HEK293 (cell line): ENCODE results near the gene FAM167B.
A peak's percentile ranks its signal among the peaks of the same experiment; 100 is the strongest.

Experiments
- KLF1 ChIP-seq: fragments of 450-650 bp; formaldehyde crosslinking; IDR thresholded peaks from 2 replicates; pipeline ENCODE4 v1.5.1; 2016; ENCODE audit warnings: missing biosample characterization, missing genetic modification characterization
- OVOL3 ChIP-seq: fragments of 450-650 bp; formaldehyde crosslinking; IDR thresholded peaks from 2 replicates; pipeline ENCODE4 v1.5.1; 2016; ENCODE audit warnings: missing biosample characterization, missing genetic modification characterization
- SP3 ChIP-seq: fragments of 450-650 bp; formaldehyde crosslinking; IDR thresholded peaks from 2 replicates; pipeline ENCODE4 v1.5.1; 2016; ENCODE audit warnings: missing biosample characterization, missing genetic modification characterization
- ZBTB20 ChIP-seq: fragments of 450-650 bp; formaldehyde crosslinking; IDR thresholded peaks from 2 replicates; pipeline ENCODE4 v1.5.1; 2016; ENCODE audit warnings: missing biosample characterization, missing genetic modification characterization
- ZBTB7A ChIP-seq: fragments of 450-650 bp; formaldehyde crosslinking; IDR thresholded peaks from 2 replicates; pipeline ENCODE4 v1.5.1; 2016; ENCODE audit warnings: low read depth, missing biosample characterization, missing genetic modification characterization
- ZBTB8A ChIP-seq: fragments of 450-650 bp; formaldehyde crosslinking; IDR thresholded peaks from 2 replicates; pipeline ENCODE4 v1.5.1; 2016; ENCODE audit warnings: missing biosample characterization, missing genetic modification characterization
- ZIC2 ChIP-seq: fragments of 450-650 bp; formaldehyde crosslinking; IDR thresholded peaks from 2 replicates; pipeline ENCODE4 v1.5.1; 2016; ENCODE audit warnings: missing biosample characterization, missing genetic modification characterization
- ZNF248 ChIP-seq: fragments of 450-650 bp; formaldehyde crosslinking; IDR thresholded peaks from 2 replicates; pipeline ENCODE4 v1.5.1; 2017; ENCODE audit warnings: missing biosample characterization, missing genetic modification characterization
- ZNF324 ChIP-seq: fragments of 450-650 bp; formaldehyde crosslinking; IDR thresholded peaks from 2 replicates; pipeline ENCODE4 v1.5.1; 2016; ENCODE audit warnings: missing biosample characterization, missing genetic modification characterization
- ZNF335 ChIP-seq: fragments of 450-650 bp; formaldehyde crosslinking; conservative IDR thresholded peaks from 2 replicates; pipeline ENCODE4 v1.5.1; 2016; ENCODE audit warnings: missing biosample characterization, missing genetic modification characterization
- ZNF394 ChIP-seq: fragments of 450-650 bp; formaldehyde crosslinking; IDR thresholded peaks from 2 replicates; pipeline ENCODE4 v1.5.1; 2016; ENCODE audit warnings: missing biosample characterization, missing genetic modification characterization, mild to moderate bottlenecking, moderate library complexity, borderline replicate concordance
- ZNF423 ChIP-seq: fragments of 450-650 bp; formaldehyde crosslinking; IDR thresholded peaks from 2 replicates; pipeline ENCODE4 v1.5.1; 2016; ENCODE audit warnings: missing biosample characterization, missing genetic modification characterization
- ZNF530 ChIP-seq: fragments of 450-650 bp; formaldehyde crosslinking; IDR thresholded peaks from 2 replicates; pipeline ENCODE4 v1.5.1; 2016; ENCODE audit warnings: low read depth, missing biosample characterization, missing genetic modification characterization
- ZNF560 ChIP-seq: fragments of 450-650 bp; formaldehyde crosslinking; IDR thresholded peaks from 2 replicates; pipeline ENCODE4 v1.5.1; 2017; ENCODE audit warnings: missing biosample characterization, missing genetic modification characterization, borderline replicate concordance
- ZNF626 ChIP-seq: fragments of 450-650 bp; sonication (Bioruptor Pico); formaldehyde crosslinking; IDR thresholded peaks from 2 replicates; pipeline ENCODE4 v1.5.1; 2018; ENCODE audit warnings: missing biosample characterization, missing genetic modification characterization, inconsistent platforms
- ZNF658 ChIP-seq: fragments of 450-650 bp; formaldehyde crosslinking; IDR thresholded peaks from 2 replicates; pipeline ENCODE4; 2016; ENCODE audit warnings: missing biosample characterization, missing genetic modification characterization
- ZNF664 ChIP-seq: fragments of 450-650 bp; formaldehyde crosslinking; IDR thresholded peaks from 2 replicates; pipeline ENCODE4 v1.5.1; 2016; ENCODE audit warnings: missing biosample characterization, missing genetic modification characterization
- ZNF830 ChIP-seq: fragments of 450-650 bp; IDR thresholded peaks from 2 replicates; pipeline ENCODE4 v1.5.0; 2018; ENCODE audit warnings: missing biosample characterization, missing genetic modification characterization, low read depth, mild to moderate bottlenecking, moderate library complexity
- ZSCAN30 ChIP-seq: fragments of 450-650 bp; IDR thresholded peaks from 2 replicates; pipeline ENCODE4 v1.5.1; 2018; ENCODE audit warnings: missing biosample characterization, mild to moderate bottlenecking, missing genetic modification characterization, moderate library complexity
- TF ChIP-seq, protein P1 (sequence below): fragments of 450-650 bp; formaldehyde crosslinking; IDR thresholded peaks from 2 replicates; pipeline ENCODE4 v1.5.1; 2016; ENCODE audit warnings: missing biosample characterization, missing genetic modification characterization
- TF ChIP-seq, protein P2 (sequence below): fragments of 450-650 bp; formaldehyde crosslinking; IDR thresholded peaks from 2 replicates; pipeline ENCODE4 v1.5.1; 2017; ENCODE audit warnings: missing biosample characterization, missing genetic modification characterization
- TF ChIP-seq, protein P3 (sequence below): fragments of 450-650 bp; formaldehyde crosslinking; IDR thresholded peaks from 2 replicates; pipeline ENCODE4 v1.5.1; 2016; ENCODE audit warnings: missing biosample characterization, missing genetic modification characterization
- TF ChIP-seq, protein P4 (sequence below): fragments of 450-650 bp; formaldehyde crosslinking; IDR thresholded peaks from 2 replicates; pipeline ENCODE4 v1.5.1; 2016; ENCODE audit warnings: missing biosample characterization, missing genetic modification characterization, borderline replicate concordance
- TF ChIP-seq, protein P5 (sequence below): fragments of 450-650 bp; formaldehyde crosslinking; IDR thresholded peaks from 2 replicates; pipeline ENCODE4 v1.5.1; 2017; ENCODE audit warnings: missing biosample characterization, missing genetic modification characterization
- TF ChIP-seq, protein P6 (sequence below): fragments of 450-650 bp; formaldehyde crosslinking; IDR thresholded peaks from 2 replicates; pipeline ENCODE4 v1.5.1; 2016; ENCODE audit warnings: missing biosample characterization, missing genetic modification characterization

Gene FAM167B

DNA sequence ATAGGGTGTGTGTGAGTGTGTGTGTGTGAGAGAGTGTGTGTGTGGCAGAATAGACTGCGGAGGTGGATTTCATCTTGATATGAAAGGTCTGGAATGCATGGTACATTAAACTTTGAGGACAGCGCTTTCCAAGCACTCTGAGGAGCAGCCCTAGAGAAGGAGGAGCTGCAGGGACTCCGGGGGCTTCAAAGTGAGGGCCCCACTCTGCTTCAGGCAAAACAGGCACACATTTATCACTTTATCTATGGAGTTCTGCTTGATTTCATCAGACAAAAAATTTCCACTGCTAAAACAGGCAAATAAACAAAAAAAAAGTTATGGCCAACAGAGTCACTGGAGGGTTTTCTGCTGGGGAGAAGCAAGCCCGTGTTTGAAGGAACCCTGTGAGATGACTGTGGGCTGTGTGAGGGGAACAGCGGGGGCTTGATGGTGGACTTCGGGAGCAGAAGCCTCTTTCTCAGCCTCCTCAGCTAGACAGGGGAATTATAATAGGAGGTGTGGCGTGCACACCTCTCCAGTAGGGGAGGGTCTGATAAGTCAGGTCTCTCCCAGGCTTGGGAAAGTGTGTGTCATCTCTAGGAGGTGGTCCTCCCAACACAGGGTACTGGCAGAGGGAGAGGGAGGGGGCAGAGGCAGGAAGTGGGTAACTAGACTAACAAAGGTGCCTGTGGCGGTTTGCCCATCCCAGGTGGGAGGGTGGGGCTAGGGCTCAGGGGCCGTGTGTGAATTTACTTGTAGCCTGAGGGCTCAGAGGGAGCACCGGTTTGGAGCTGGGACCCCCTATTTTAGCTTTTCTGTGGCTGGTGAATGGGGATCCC lies 26.6 kb downstream of the FAM167B start (continued):
- TF ChIP-seq, protein P1, sequence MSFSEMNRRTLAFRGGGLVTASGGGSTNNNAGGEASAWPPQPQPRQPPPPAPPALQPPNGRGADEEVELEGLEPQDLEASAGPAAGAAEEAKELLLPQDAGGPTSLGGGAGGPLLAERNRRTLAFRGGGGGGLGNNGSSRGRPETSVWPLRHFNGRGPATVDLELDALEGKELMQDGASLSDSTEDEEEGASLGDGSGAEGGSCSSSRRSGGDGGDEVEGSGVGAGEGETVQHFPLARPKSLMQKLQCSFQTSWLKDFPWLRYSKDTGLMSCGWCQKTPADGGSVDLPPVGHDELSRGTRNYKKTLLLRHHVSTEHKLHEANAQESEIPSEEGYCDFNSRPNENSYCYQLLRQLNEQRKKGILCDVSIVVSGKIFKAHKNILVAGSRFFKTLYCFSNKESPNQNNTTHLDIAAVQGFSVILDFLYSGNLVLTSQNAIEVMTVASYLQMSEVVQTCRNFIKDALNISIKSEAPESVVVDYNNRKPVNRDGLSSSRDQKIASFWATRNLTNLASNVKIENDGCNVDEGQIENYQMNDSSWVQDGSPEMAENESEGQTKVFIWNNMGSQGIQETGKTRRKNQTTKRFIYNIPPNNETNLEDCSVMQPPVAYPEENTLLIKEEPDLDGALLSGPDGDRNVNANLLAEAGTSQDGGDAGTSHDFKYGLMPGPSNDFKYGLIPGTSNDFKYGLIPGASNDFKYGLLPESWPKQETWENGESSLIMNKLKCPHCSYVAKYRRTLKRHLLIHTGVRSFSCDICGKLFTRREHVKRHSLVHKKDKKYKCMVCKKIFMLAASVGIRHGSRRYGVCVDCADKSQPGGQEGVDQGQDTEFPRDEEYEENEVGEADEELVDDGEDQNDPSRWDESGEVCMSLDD (tag by site-specific recombination) = 0 out of 2 replicates have a peak, but pooled peaks have one; percentile 22
- TF ChIP-seq, protein P2, sequence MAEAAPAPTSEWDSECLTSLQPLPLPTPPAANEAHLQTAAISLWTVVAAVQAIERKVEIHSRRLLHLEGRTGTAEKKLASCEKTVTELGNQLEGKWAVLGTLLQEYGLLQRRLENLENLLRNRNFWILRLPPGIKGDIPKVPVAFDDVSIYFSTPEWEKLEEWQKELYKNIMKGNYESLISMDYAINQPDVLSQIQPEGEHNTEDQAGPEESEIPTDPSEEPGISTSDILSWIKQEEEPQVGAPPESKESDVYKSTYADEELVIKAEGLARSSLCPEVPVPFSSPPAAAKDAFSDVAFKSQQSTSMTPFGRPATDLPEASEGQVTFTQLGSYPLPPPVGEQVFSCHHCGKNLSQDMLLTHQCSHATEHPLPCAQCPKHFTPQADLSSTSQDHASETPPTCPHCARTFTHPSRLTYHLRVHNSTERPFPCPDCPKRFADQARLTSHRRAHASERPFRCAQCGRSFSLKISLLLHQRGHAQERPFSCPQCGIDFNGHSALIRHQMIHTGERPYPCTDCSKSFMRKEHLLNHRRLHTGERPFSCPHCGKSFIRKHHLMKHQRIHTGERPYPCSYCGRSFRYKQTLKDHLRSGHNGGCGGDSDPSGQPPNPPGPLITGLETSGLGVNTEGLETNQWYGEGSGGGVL (tag by site-specific recombination) = peak; percentile 83
- TF ChIP-seq SP3 = peak; percentile 62; the same call in 1 of the 2 replicates
- TF ChIP-seq, protein P3, sequence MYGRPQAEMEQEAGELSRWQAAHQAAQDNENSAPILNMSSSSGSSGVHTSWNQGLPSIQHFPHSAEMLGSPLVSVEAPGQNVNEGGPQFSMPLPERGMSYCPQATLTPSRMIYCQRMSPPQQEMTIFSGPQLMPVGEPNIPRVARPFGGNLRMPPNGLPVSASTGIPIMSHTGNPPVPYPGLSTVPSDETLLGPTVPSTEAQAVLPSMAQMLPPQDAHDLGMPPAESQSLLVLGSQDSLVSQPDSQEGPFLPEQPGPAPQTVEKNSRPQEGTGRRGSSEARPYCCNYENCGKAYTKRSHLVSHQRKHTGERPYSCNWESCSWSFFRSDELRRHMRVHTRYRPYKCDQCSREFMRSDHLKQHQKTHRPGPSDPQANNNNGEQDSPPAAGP (tag by site-specific recombination) = peak; percentile 62; the same call in 1 of the 2 replicates
- TF ChIP-seq, protein P4, sequence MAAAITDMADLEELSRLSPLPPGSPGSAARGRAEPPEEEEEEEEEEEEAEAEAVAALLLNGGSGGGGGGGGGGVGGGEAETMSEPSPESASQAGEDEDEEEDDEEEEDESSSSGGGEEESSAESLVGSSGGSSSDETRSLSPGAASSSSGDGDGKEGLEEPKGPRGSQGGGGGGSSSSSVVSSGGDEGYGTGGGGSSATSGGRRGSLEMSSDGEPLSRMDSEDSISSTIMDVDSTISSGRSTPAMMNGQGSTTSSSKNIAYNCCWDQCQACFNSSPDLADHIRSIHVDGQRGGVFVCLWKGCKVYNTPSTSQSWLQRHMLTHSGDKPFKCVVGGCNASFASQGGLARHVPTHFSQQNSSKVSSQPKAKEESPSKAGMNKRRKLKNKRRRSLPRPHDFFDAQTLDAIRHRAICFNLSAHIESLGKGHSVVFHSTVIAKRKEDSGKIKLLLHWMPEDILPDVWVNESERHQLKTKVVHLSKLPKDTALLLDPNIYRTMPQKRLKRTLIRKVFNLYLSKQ (tag by site-specific recombination) = no peak
- TF ChIP-seq ZNF248 (tag by site-specific recombination) = no peak
- no peak for TF ChIP-seq ZNF324 (tag by site-specific recombination)
- no peak for TF ChIP-seq ZNF626
- TF ChIP-seq ZNF394 (tag by site-specific recombination) = peak; percentile 94
- TF ChIP-seq ZBTB8A = peak; percentile 20; the same call in 1 of the 2 replicates
- no peak for TF ChIP-seq ZSCAN30 (tag by site-specific recombination)
- TF ChIP-seq, protein P5, sequence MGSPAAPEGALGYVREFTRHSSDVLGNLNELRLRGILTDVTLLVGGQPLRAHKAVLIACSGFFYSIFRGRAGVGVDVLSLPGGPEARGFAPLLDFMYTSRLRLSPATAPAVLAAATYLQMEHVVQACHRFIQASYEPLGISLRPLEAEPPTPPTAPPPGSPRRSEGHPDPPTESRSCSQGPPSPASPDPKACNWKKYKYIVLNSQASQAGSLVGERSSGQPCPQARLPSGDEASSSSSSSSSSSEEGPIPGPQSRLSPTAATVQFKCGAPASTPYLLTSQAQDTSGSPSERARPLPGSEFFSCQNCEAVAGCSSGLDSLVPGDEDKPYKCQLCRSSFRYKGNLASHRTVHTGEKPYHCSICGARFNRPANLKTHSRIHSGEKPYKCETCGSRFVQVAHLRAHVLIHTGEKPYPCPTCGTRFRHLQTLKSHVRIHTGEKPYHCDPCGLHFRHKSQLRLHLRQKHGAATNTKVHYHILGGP (tag by site-specific recombination) = peak; percentile 58
- no peak for TF ChIP-seq OVOL3 (tag by site-specific recombination)
- no peak for TF ChIP-seq ZNF830
- TF ChIP-seq ZNF530 (tag by site-specific recombination) = no peak
- no peak for TF ChIP-seq ZNF423 (tag by site-specific recombination)
- TF ChIP-seq ZNF658 (tag by site-specific recombination) = no peak
- TF ChIP-seq KLF1 (tag by site-specific recombination) = peak; percentile 70
- TF ChIP-seq ZBTB7A (tag by site-specific recombination) = no peak
- peak; percentile 46 for TF ChIP-seq ZBTB20 (tag by site-specific recombination)
- TF ChIP-seq ZIC2 (tag by site-specific recombination) = peak; percentile 7; the same call in 1 of the 2 replicates
- TF ChIP-seq ZNF664 = no peak
- TF ChIP-seq, protein P6, sequence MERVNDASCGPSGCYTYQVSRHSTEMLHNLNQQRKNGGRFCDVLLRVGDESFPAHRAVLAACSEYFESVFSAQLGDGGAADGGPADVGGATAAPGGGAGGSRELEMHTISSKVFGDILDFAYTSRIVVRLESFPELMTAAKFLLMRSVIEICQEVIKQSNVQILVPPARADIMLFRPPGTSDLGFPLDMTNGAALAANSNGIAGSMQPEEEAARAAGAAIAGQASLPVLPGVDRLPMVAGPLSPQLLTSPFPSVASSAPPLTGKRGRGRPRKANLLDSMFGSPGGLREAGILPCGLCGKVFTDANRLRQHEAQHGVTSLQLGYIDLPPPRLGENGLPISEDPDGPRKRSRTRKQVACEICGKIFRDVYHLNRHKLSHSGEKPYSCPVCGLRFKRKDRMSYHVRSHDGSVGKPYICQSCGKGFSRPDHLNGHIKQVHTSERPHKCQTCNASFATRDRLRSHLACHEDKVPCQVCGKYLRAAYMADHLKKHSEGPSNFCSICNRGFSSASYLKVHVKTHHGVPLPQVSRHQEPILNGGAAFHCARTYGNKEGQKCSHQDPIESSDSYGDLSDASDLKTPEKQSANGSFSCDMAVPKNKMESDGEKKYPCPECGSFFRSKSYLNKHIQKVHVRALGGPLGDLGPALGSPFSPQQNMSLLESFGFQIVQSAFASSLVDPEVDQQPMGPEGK (tag by site-specific recombination) = peak; percentile 24
- TF ChIP-seq ZNF560 (tag by site-specific recombination) = no peak
- TF ChIP-seq ZNF335 (tag by site-specific recombination) = peak; percentile 91
